ENCODE data around the gene RACK1.
"Not testable (repeated sequence)": the region's sequence is repeated elsewhere in the genome, so short reads cannot be mapped to it uniquely, and the experiment has no call there.

Gene RACK1

DNA sequence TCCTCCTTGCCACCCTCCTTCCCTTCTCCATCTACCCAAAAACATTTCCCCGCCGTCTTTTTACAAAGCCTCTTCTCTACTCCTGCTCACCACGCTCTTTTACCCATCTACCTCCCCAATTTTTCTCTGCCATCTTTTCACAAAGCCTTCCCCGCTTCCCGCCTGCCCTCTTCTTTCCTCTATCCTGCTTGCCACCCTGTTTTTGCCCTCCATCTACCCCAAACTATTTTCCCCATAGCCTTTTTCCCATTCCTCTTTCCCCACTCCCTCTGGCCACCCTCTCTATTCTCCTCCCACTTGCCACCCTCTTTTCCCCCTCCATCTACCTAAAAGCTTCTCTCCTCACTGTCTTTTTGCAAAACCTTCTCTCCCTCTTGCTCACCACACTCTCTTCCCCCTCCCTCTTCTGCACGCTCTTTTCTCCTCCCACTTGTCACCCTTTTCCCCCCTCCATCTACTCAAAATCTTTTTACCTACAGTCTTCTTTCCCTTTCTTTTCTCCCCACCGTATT, 36.6 kb upstream of the RACK1 start:
- no peak for DNase-seq (ENCODE audit: low read depth in 1 of 2, low spot score in 1 of 2)
- no peak overlapping the region for H3K27ac ChIP-seq (replicated peaks)

DNA sequence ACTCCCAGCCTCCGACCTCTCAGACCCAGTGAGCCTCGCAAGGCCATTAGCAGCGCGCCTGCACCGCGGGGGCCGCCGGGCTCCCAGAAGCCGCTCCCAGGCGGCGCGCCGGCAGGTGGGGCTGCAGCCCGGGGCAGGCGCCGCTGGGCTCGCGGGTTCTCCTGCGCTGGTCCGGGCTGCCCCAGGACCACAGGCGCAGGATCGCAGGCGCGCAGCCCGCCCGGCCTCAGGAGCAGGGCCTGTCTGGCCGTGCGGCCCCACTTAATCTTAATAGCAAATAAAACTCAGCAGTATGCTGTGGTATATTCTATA, 29.7 kb upstream of the RACK1 start:
- H3K4me3 ChIP-seq (replicated peaks; ENCODE audit: insufficient read depth, low read length) = not testable (repeated sequence)

More for the DNA sequence above, 36.6 kb upstream of the RACK1 start:
- H3K27me3 ChIP-seq (ENCODE audit: insufficient read depth, poor library complexity, severe bottlenecking) = no peaks in the 10 kb centered on the region
- TF ChIP-seq, protein P1, sequence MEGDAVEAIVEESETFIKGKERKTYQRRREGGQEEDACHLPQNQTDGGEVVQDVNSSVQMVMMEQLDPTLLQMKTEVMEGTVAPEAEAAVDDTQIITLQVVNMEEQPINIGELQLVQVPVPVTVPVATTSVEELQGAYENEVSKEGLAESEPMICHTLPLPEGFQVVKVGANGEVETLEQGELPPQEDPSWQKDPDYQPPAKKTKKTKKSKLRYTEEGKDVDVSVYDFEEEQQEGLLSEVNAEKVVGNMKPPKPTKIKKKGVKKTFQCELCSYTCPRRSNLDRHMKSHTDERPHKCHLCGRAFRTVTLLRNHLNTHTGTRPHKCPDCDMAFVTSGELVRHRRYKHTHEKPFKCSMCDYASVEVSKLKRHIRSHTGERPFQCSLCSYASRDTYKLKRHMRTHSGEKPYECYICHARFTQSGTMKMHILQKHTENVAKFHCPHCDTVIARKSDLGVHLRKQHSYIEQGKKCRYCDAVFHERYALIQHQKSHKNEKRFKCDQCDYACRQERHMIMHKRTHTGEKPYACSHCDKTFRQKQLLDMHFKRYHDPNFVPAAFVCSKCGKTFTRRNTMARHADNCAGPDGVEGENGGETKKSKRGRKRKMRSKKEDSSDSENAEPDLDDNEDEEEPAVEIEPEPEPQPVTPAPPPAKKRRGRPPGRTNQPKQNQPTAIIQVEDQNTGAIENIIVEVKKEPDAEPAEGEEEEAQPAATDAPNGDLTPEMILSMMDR (IDR thresholded peaks at IDR 0.05; ENCODE audit: insufficient read depth, low read length) = no peak
- TF ChIP-seq, protein P2, sequence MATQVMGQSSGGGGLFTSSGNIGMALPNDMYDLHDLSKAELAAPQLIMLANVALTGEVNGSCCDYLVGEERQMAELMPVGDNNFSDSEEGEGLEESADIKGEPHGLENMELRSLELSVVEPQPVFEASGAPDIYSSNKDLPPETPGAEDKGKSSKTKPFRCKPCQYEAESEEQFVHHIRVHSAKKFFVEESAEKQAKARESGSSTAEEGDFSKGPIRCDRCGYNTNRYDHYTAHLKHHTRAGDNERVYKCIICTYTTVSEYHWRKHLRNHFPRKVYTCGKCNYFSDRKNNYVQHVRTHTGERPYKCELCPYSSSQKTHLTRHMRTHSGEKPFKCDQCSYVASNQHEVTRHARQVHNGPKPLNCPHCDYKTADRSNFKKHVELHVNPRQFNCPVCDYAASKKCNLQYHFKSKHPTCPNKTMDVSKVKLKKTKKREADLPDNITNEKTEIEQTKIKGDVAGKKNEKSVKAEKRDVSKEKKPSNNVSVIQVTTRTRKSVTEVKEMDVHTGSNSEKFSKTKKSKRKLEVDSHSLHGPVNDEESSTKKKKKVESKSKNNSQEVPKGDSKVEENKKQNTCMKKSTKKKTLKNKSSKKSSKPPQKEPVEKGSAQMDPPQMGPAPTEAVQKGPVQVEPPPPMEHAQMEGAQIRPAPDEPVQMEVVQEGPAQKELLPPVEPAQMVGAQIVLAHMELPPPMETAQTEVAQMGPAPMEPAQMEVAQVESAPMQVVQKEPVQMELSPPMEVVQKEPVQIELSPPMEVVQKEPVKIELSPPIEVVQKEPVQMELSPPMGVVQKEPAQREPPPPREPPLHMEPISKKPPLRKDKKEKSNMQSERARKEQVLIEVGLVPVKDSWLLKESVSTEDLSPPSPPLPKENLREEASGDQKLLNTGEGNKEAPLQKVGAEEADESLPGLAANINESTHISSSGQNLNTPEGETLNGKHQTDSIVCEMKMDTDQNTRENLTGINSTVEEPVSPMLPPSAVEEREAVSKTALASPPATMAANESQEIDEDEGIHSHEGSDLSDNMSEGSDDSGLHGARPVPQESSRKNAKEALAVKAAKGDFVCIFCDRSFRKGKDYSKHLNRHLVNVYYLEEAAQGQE (IDR thresholded peaks at IDR 0.05; ENCODE audit: insufficient replicate concordance, low read depth) = no peak
- TF ChIP-seq POLR2AphosphoS5 (IDR thresholded peaks at IDR 0.05; ENCODE audit: low read depth) (no peak), GABPA (IDR thresholded peaks at IDR 0.05; ENCODE audit: low read depth) (no peak), SPI1 (IDR thresholded peaks at IDR 0.05; ENCODE audit: borderline replicate concordance, low read depth) (no peak)
- no peak overlapping the region for H3K4me3 ChIP-seq (replicated peaks; ENCODE audit: insufficient read depth, low read length)

DNA sequence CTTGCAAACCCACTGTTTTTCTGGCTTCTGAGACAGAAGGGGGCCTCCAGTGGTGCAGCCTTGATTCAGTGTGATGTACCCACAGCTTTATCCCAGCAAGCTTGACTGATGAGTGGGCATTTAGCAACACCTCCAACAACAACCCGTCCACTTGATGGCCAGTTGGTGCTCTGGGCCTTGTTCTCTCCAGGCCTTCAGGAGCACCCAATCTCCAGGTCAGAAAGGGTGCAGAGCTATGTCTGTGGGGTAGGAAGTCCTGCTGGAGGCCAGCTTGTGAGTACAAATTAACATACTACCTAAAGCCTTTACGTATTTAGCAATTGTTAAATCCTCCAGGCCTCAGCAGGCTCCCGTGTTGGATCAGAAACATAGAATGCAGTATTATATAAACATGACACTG, 27.4 kb upstream of the RACK1 start:
- no peaks in the 10 kb centered on the region for H3K27me3 ChIP-seq (ENCODE audit: insufficient read depth, poor library complexity, severe bottlenecking)
- no peak for DNase-seq (ENCODE audit: low read depth in 1 of 2, low spot score in 1 of 2)
- H3K4me3 ChIP-seq (replicated peaks; ENCODE audit: insufficient read depth, low read length) = no peak overlapping the region
- H3K27ac ChIP-seq (replicated peaks) = no peak overlapping the region
- TF ChIP-seq SPI1 (IDR thresholded peaks at IDR 0.05; ENCODE audit: borderline replicate concordance, low read depth) = no peak
- TF ChIP-seq POLR2AphosphoS5 (IDR thresholded peaks at IDR 0.05; ENCODE audit: low read depth) = no peak
- TF ChIP-seq, protein P2 (IDR thresholded peaks at IDR 0.05; ENCODE audit: insufficient replicate concordance, low read depth) = no peak
- TF ChIP-seq, protein P1 (IDR thresholded peaks at IDR 0.05; ENCODE audit: insufficient read depth, low read length) = no peak
- no peak for TF ChIP-seq GABPA (IDR thresholded peaks at IDR 0.05; ENCODE audit: low read depth)

More for the DNA sequence above, 29.7 kb upstream of the RACK1 start:
- not testable (repeated sequence) for H3K27me3 ChIP-seq (ENCODE audit: insufficient read depth, poor library complexity, severe bottlenecking); DNase-seq (ENCODE audit: low read depth in 1 of 2, low spot score in 1 of 2); H3K27ac ChIP-seq (replicated peaks)

DNA sequence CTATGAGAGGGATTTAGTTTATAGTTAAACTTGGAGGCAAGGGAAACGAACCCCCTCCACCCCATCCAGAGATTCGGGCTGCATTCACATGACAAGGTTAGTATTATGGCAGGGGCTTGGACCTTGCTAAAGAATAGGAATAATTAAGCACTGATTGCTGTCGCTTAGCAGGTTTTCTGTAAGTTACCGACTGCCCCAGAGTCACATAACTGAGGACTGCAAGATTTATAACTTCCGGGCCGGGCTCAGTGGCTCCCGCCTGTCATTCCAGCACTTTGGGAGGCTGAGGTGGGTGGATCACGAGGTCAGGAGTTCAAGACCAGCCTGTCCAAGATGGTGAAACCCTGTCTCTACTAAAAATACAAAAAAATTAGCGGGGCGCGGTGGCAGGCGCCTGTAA, 24.2 kb upstream of the RACK1 start:
- DNase-seq (ENCODE audit: low read depth in 1 of 2, low spot score in 1 of 2); H3K27me3 ChIP-seq (ENCODE audit: insufficient read depth, poor library complexity, severe bottlenecking); H3K27ac ChIP-seq (replicated peaks); H3K4me3 ChIP-seq (replicated peaks; ENCODE audit: insufficient read depth, low read length): not testable (repeated sequence)

DNA sequence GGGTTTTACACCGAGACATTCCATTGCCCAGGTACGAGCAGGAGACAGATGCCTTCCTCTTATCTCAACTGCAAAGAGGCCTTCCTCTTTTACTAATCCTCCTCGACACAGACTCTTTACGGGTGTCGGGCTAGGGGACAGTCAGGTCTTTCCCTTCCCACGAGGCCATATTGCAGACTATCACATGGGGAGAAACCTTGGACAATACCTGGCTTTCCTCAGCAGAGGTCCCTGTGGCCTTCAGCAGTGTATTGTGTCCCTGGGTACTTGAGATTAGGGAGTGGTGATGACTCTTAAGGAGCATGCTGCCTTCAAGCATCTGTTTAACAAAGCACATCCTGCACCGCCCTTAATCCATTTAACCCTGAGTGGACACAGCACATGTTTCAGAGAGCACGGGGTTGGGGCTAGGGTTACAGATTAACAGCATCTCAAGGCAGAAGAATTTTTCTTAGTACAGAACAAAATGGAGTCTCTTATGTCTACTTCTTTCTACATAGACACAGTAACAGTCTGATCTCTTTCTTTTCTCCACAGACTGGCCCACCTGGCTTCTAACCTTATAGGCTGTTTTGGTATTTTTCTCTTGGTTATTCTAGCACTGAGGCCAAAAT, 23.7 kb upstream of the RACK1 start:
- DNase-seq (ENCODE audit: low read depth in 1 of 2, low spot score in 1 of 2); H3K27me3 ChIP-seq (ENCODE audit: insufficient read depth, poor library complexity, severe bottlenecking); H3K4me3 ChIP-seq (replicated peaks; ENCODE audit: insufficient read depth, low read length); H3K27ac ChIP-seq (replicated peaks): not testable (repeated sequence)
- TF ChIP-seq SPI1 (IDR thresholded peaks at IDR 0.05; ENCODE audit: borderline replicate concordance, low read depth) = peak; percentile 58
